K562 (cell line): ENCODE data around the gene RPL34. TPM values are rescaled to one million over a fixed set of nuclear protein-coding genes. Genes with fewer than 3 reads are reported as not detected.

Experiments
- BRD9 ChIP-seq: fragments of 450-650 bp; IDR thresholded peaks from 2 replicates; pipeline ENCODE4 v1.6.1; 2018; ENCODE audit warnings: low read depth; ENCODE audit not compliant: partially characterized antibody
- CBX1 ChIP-seq: sonication (generic); IDR thresholded peaks from 2 replicates; pipeline ENCODE4 v1.6.1; 2016; ENCODE audit warnings: antibody characterized with exemption, low read depth, mild to moderate bottlenecking
- COPS2 ChIP-seq: fragments of 450-650 bp; conservative IDR thresholded peaks from 2 replicates; pipeline ENCODE4 v1.6.1; 2016; ENCODE audit warnings: mild to moderate bottlenecking, moderate library complexity
- HES1 ChIP-seq: fragments of 450-650 bp; IDR thresholded peaks from 2 replicates; pipeline ENCODE4 v1.6.1; 2016; ENCODE audit warnings: low read depth, mild to moderate bottlenecking, moderate library complexity
- JUN ChIP-seq, 2 experiments: sonication (generic) in 1 of 2; formaldehyde crosslinking in 1 of 2; IDR thresholded peaks; 2 replicates each; pipeline versions ENCODE4 v1.6.1 to v1.8.0; 2012 to 2022; ENCODE audit warnings: borderline replicate concordance in 2 of 2, mild to moderate bottlenecking in 2 of 2, improper control_type of control experiment in 1 of 2, low read depth in 1 of 2, low read length in 1 of 2, missing genetic modification reagents in 1 of 2
- MLLT1 ChIP-seq, 2 experiments: fragments of 450-650 bp; IDR thresholded peaks; 2 replicates each; pipeline ENCODE4 v1.6.1; 2016
- MNT ChIP-seq, 2 experiments: fragments of 450-650 bp; conservative IDR thresholded peaks; 2 replicates each; pipeline ENCODE4 v1.6.1; 2017; ENCODE audit warnings: mild to moderate bottlenecking in 2 of 2, moderate library complexity in 2 of 2
- PHTF2 ChIP-seq: fragments of 250-450 bp; sonication (Bioruptor Pico); IDR thresholded peaks from 2 replicates; pipeline ENCODE4 v1.5.0; 2021; ENCODE audit warnings: mild to moderate bottlenecking
- RBFOX2 ChIP-seq: fragments of 200-400 bp; formaldehyde crosslinking; IDR thresholded peaks from 2 replicates; pipeline ENCODE4 v1.6.1; 2017; ENCODE audit warnings: low read depth, mild to moderate bottlenecking, low read length, moderate library complexity
- RBM39 ChIP-seq: fragments of 200-400 bp; formaldehyde crosslinking; optimal IDR thresholded peaks from 2 replicates; pipeline ENCODE3; 2018; ENCODE audit warnings: low read depth, low read length
- SMAD3 ChIP-seq: fragments of 450-650 bp; formaldehyde crosslinking; conservative IDR thresholded peaks from 2 replicates; pipeline ENCODE4 v1.4.0; 2020; ENCODE audit warnings: mild to moderate bottlenecking
- SMARCC2 ChIP-seq: fragments of 450-650 bp; IDR thresholded peaks from 2 replicates; pipeline ENCODE4 v1.6.1; 2017; ENCODE audit warnings: antibody characterized with exemption, moderate library complexity, mild to moderate bottlenecking, low read depth
- TFAP4 ChIP-seq: sonication (generic); formaldehyde crosslinking; IDR thresholded peaks from 2 replicates; pipeline ENCODE4 v1.8.0; 2022; ENCODE audit warnings: missing genetic modification reagents, mild to moderate bottlenecking, moderate library complexity, borderline replicate concordance
- ZNF175 ChIP-seq: fragments of 200-800 bp; sonication (Bioruptor generic); IDR thresholded peaks from 2 replicates; pipeline ENCODE4 v1.6.1; 2016; ENCODE audit warnings: low read depth, mild to moderate bottlenecking, missing genetic modification characterization, missing compliant biosample characterization
- ZNF589 ChIP-seq: fragments of 200-800 bp; sonication (Bioruptor generic); IDR thresholded peaks from 2 replicates; pipeline ENCODE4 v1.6.1; 2016; ENCODE audit warnings: low read depth, missing genetic modification characterization, missing compliant biosample characterization
- ZNF699 ChIP-seq: fragments of 250-450 bp; sonication (Bioruptor Pico); IDR thresholded peaks from 2 replicates; pipeline ENCODE4 v1.8.0; 2021; ENCODE audit warnings: mild to moderate bottlenecking, moderate library complexity; ENCODE audit not compliant: insufficient replicate concordance
- polyA plus RNA-seq, 8 experiments: library from polyadenylated mRNA; depleted of rRNA in 4 of 8; stranded (reverse) in 5 of 8; unstranded in 3 of 8; fragments of >200 nt; fragmentation: Nextera tagmentation in 2 of 8; fragmentation: Illumina TruSeq in 1 of 8; extraction: Ambion mirVana in 2 of 8; extraction: Trizol in 1 of 8; gene quantifications; 2 replicates each; pipeline versions ENCODE4 v1.2.1 to v1.2.3, GENCODE V29; 2011 to 2014; ENCODE audit warnings: inconsistent platforms in 1 of 8, missing spikeins in 1 of 8
- total RNA-seq, 7 experiments: library from RNA; depleted of rRNA in 6 of 7; stranded (reverse); fragments of >200 nt in 6 of 7; fragmentation: Illumina TruSeq in 2 of 7; extraction: Trizol in 2 of 7; gene quantifications; 2 replicates each; pipeline versions ENCODE4 v1.2.1 to v1.2.3, GENCODE V29; 2011 to 2021; ENCODE audit warnings: low replicate concordance in 1 of 7
- TF ChIP-seq, protein P1 (sequence below): sonication (generic); formaldehyde crosslinking; IDR thresholded peaks from 2 replicates; pipeline ENCODE4 v1.9.0; 2022; ENCODE audit warnings: mild to moderate bottlenecking, missing genetic modification reagents

RPL34 gene
- total and polyA plus RNA-seq, 9 of the 15 experiments (the other 6 are each of a cell fraction or from before 2014, with no cell fraction given): 1,612 to 4,502 (median 2,593) TPM

DNA sequence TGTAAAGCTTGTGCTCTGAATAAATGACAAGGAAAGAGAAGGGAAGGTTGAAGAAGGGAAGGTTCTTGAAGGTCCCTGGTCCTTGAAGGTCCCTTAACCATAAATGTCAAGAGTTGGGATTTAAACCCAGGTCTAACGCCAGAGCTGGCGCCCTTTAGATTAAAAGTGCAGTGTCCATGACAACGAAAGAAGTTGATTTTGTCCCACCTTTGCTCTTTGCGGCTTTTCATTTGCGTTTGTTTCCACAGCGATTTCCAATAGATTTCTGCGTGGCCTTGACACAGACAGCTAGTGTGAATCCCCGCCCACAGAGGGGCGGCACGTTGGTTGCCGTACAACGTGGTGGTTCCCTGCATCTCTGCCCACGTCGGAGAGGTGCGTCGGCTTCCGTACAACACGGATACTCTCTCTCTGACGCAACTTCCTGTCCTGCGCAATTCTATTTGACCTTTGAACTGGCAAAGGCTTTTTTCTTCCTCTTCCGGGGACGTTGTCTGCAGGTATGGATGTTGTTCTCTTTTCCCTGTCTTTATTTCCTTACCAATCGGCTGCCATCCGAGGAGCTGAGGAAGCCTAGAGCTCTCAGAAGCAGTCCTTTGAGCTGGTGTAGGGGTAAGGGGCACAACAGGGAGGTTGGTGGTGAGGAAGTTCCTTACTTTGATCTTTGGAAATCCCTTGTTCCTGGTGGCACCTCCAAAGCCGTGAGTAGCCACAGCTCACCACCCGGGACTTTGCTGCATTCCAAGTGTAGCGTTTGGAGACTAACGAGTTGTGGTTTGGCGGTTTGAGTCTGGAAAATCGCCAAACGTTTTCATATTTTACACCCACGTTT is at the start of gene RPL34 (continued):
- TF ChIP-seq SMARCC2 (0 out of 2 replicates have a peak, but pooled peaks have one; percentile 2), PHTF2 (CRISPR knock-in tag) (peak; percentile 11; the same call in 1 of the 2 replicates), COPS2 (no peak), CBX1 (no peak), ZNF175 (CRISPR knock-in tag) (peak; percentile 52; the same call in 1 of the 2 replicates), HES1 (no peak), RBM39 (peak; percentile 91), ZNF699 (CRISPR knock-in tag) (no peak), ZNF589 (no peak), TFAP4 (peak; percentile 33; the same call in 1 of the 2 replicates), JUN (IDR thresholded peaks at IDR 0.05; ENCODE audit: borderline replicate concordance, low read depth, low read length) (peak; percentile 56; the same call in 1 of the 2 replicates), JUN (CRISPR knock-in tag; IDR thresholded peaks at IDR 0.05; ENCODE audit: borderline replicate concordance) (no peak; the same call in 1 of the 2 replicates), MNT (conservative IDR thresholded peaks at IDR 0.05) (peak; percentile 70 to 87), SMAD3 (CRISPR knock-in tag) (no peak), RBFOX2 (peak; percentile 68), MLLT1 (IDR thresholded peaks at IDR 0.05) (peak in 1 of 2 experiments; percentile 50; a peak in 1 of 4 replicates), BRD9 (peak; percentile 95)
- TF ChIP-seq, protein P1, sequence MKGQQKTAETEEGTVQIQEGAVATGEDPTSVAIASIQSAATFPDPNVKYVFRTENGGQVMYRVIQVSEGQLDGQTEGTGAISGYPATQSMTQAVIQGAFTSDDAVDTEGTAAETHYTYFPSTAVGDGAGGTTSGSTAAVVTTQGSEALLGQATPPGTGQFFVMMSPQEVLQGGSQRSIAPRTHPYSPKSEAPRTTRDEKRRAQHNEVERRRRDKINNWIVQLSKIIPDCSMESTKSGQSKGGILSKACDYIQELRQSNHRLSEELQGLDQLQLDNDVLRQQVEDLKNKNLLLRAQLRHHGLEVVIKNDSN (CRISPR knock-in tag): no peak
